Mammary epithelial cell (primary cell): Measurements from ENCODE around the gene ABI3.

Source experiments
- CTCF ChIP-seq, 2 donors: IDR thresholded peaks in 1 of 2; conservative IDR thresholded peaks in 1 of 2; 2 replicates each; pipeline ENCODE4 v1.5.1; 2011 to 2012; ENCODE audit warnings: inconsistent platforms in 2 of 2, low read length in 2 of 2, mild to moderate bottlenecking in 2 of 2, control low read depth in 1 of 2, low read depth in 1 of 2; ENCODE audit not compliant: insufficient read depth in 1 of 2; ENCODE audit errors: extremely low read depth in 1 of 2
- EZH2 ChIP-seq: IDR thresholded peaks from 2 replicates; pipeline ENCODE4 v1.6.1; 2012; ENCODE audit warnings: low read length, inconsistent platforms, borderline replicate concordance

GRCh38 chr17:49200423-49201083 lies 10.0 kb upstream of the ABI3 start:
- TF ChIP-seq CTCF (conservative IDR thresholded peaks at IDR 0.05 in 1 of 2, IDR thresholded peaks at IDR 0.05 in 1 of 2; ENCODE audit: extremely low read depth in 1 of 2, insufficient read depth in 1 of 2, low read depth in 1 of 2, low read length in 2 of 2) (no peak), EZH2 (no peak)
